ELR (cell line): ENCODE results near the gene RSPO4.
"Not testable (repeated sequence)": the region's sequence is repeated elsewhere in the genome, so short reads cannot be mapped to it uniquely, and the experiment has no call there.

Experiments used
- DNase-seq: peaks from one replicate; pipeline ENCODE4 v3.0.0-alpha.2; 2015; ENCODE audit warnings: low read depth

The RSPO4 gene

GRCh38 chr20:1001911-1002681, at the start of gene RSPO4:
Gene RSPO4, minus strand, starts transcription at chr20:1002311. Its CDS starts 147 bp downstream, at chr20:1002164.
- DNase-seq: no peak

DNA sequence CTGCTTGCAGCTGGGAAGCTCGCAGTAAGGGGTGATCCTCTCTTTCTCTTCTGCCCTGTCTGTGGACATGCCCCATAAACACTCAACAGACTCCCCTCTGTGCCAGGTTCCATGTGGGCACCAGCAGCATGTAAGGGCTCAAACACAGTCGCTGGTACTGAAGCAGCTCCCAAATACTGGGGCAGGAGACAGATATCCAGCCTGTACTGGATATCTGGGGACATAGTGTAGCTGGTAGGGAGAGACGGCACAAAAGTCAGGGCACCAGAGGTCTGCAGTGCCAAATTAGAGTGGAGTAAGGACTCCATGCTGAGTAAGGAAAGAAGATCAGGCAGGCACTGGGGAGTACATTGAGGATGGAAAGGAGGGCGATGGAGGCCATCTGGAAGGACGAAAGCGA, 48.3 kb upstream of the RSPO4 start:
- DNase-seq: no peak

- no peak for DNase-seq
Measured at GRCh38 chr20:1045860-1046418, 43.8 kb upstream of the RSPO4 start.

DNA sequence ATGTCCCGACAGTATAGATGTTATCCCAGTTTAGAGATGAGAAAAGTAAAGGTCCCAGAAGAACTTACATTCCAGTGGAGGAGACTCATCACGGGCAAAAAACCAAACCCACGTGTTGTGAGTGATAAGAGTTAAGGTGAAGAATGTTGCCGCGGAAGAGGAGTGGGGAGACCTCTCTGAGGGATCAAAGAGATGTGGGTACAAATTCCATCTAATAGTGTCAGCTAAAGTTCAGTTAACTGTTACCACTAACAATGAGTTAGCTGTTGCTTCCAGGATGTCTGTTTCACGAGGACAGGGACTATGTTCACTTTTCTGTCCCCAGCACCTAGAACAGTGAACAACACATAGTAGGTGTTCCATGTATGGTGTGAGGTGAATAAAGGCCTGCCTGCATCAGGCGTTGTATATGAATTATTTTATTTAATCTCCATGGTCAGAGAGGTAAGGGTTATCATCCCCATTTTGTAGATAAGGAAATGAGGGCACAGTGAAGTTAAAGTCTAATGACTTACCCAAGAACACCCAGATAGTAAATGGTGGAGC, 39.8 kb upstream of the RSPO4 start:
- no peak for DNase-seq

GRCh38 chr20:1038205-1038604, 36.1 kb upstream of the RSPO4 start:
- no peak for DNase-seq

DNA sequence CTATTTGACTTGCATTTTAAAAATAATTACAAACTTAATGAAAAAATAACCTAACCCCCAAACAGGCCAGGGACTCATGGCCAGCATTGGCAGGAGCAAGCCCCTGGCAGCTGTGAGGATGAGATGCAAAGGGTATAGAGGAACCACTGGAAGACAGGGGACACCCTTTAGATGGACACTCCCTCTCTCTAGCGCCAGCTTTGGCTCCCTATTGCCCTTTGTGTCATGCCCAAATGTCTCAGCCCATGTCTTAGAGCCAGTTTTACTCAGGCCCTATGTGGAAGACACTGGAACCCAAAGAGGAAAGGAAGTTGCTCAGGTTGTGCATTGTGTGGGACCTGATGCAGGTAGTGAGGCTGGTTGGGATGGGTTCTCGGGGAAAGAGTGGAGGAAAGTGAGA, 34.9 kb upstream of the RSPO4 start:
- no peak for DNase-seq

- no peak for DNase-seq
Measured at GRCh38 chr20:1035466-1035865, 33.4 kb upstream of the RSPO4 start.

DNA sequence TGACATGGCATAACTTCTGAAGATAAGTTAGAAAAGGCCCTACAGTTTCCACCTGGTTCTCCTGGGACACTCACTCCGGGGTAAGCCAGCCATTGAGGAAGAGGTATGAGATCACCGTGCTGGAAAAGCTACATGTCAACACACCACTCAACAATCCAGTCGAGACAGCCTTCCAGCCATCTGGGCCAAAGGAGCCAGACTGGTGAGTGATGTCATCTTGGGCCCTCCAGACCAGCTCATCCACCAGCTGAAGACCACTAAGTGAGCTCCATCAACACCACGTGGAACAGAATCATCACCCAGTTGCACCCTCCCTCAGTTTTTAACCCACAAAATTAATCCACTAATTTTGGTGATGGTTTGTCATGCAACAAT, 32.3 kb upstream of the RSPO4 start:
- DNase-seq: no peak

- DNase-seq: no peak
Measured at GRCh38 chr20:1033751-1034414, 31.8 kb upstream of the RSPO4 start.

GRCh38 chr20:1029980-1030379, 27.9 kb upstream of the RSPO4 start:
- no peak for DNase-seq

- not testable (repeated sequence) for DNase-seq
Measured at GRCh38 chr20:1026214-1026613, 24.1 kb upstream of the RSPO4 start.

DNA sequence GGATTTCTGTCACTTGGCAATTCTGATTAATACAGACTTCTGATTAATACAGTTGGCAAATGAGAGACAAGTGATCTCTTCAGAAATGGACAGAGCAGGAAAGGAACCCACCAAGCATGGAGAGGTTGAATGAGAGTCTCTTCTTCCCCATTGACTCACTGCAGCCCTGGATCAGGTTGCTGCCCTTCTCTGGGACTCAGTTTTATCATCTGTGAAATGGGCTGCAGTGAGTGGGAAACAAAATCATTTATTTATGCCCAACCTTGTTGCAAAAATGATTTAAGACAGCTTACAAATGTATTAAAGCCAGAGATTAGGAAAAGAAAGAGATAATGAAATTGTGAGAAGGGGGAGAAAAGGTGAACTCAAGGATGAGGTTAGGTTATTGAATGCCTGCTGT, 20.8 kb upstream of the RSPO4 start:
- DNase-seq: no peak

DNA sequence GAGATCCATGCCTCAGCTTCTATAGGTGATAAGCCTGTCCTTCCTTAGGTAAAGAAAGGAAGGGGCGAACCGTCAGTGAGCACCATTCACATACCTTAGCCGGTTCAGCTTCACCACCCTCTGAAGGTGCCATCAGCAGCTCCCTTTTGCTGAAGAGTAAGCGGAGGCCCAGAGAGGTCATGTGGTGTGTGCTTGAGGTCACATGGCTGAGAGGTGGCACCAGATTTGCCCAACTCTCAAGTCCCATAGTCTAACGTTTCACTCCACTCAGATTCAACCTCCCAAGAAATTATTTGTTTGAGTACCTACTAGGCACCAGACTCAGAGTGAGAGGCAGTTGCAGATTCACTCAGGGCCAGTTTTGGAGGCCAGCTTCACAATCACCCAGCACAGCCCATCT, 18.5 kb upstream of the RSPO4 start:
- DNase-seq: no peak

GRCh38 chr20:1019344-1019743, 17.2 kb upstream of the RSPO4 start:
- no peak for DNase-seq

GRCh38 chr20:1017677-1018076, 15.6 kb upstream of the RSPO4 start:
- DNase-seq: no peak

DNA sequence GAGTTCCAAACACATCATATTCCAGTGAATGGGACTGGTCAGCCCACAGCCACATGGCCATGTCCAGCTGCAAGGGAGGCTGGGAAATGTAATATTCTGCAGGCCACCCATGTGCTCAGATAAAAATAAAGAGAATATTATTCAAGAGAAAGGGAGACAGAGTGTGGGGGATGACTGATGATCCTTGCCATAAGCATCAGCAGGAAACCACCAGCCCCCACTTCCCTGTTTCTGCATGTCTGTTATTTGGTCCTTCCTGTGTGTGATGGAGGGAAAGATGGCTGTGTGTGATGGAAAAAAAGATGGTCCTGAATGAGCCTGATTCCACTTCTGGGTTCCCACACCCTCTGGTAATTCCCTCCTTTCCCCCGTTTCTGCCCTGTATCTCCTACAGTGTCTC, 13.1 kb upstream of the RSPO4 start:
- no peak for DNase-seq

- DNase-seq: no peak
Measured at GRCh38 chr20:1014471-1014870, 12.4 kb upstream of the RSPO4 start.

- no peak for DNase-seq
Measured at GRCh38 chr20:1013566-1014340, 11.6 kb upstream of the RSPO4 start.

DNA sequence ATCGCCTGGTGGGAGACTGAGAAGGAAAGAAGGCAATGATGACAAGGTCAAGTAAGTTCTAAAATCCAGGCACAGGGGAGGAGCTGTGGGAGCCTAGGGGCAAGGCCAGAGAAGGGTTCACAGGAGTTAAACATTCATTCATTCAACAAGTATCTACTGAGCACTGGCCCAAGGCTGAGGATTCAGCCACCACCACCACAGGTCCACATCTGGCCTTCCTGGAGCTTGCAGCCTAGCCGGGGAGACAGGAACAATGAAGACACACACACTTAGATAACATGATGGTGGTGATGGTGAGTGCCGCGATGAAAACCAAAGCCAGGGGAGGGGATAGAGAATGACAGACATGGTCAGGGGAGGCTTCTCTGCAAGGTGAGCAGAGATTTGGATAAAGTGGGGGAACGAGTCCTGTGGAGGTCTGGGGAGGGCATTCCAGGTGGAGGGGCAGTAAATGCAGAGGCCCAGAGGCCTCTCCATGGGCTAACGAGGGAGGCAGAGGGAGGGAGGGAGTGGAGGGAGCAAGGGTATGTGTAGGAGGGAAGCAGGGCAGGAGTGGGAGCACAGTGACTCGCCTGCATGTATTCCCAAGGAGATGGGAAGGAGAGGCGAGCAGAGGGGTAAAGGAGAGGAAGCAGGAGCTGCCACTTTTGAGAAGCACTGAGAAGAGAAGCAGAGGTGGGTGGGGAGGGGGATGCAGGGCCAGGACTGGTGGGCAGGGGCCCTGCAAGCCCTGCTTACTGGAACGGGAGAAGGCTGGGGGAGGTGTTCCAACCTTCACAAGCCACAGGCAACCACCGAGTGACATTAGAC, 10.5 kb upstream of the RSPO4 start:
- DNase-seq: no peak

- DNase-seq: no peak
Measured at GRCh38 chr20:1010659-1011058, 8.5 kb upstream of the RSPO4 start.

- DNase-seq: peak; percentile 26
Measured at GRCh38 chr20:1005452-1006027, 3.4 kb upstream of the RSPO4 start.
